Panc1 (cell line): ENCODE results near the gene ARHGAP23. TPM values are rescaled to one million over a fixed set of nuclear protein-coding genes. Genes with fewer than 3 reads are reported as not detected.

Experiments
- ATAC-seq: fragments of 200-7000 bp; cut with Tn5 transposase; 2 replicates; pipeline ENCODE4 v1.9.1; 2020; ENCODE audit warnings: mild to moderate bottlenecking, moderate library complexity
- BruUV-seq: library from RNA; stranded (reverse); fragments of 400-500 nt; replicated peaks from 2 replicates; lab custom pipeline; 2021; lab: Mats Ljungman, UMichigan
- CTCF ChIA-PET: fragments of 300-600 bp; sonication (Branson Sonifier 250); formaldehyde crosslinking; loops from one replicate; lab custom pipeline; 2022; ENCODE audit warnings: antibody characterized with exemption; lab: Charles Lee
- POLR2A ChIA-PET: fragments of 300-600 bp; sonication (Branson Sonifier 250); formaldehyde crosslinking; loops from one replicate; lab custom pipeline; 2022; ENCODE audit warnings: antibody characterized with exemption; lab: Charles Lee
- DNase-seq: peaks from one replicate; pipeline ENCODE4 v3.0.0-alpha.2; 2010; ENCODE audit warnings: low read depth, low spot score
- H3K27ac ChIP-seq: 2 replicates; pipeline ENCODE4 v1.5.1; 2011; ENCODE audit warnings: mild to moderate bottlenecking, low read length, inconsistent platforms
- H3K27me3 ChIP-seq: fragments of 200-500 bp; sonication (Bioruptor generic); 2 replicates; pipeline ENCODE4 v1.6.0; 2014; ENCODE audit warnings: low read length, inconsistent platforms; ENCODE audit not compliant: control insufficient read depth, insufficient read depth
- H3K36me3 ChIP-seq: fragments of 200-500 bp; sonication (Bioruptor generic); 2 replicates; pipeline ENCODE4 v1.5.1; 2014; ENCODE audit warnings: inconsistent platforms, mild to moderate bottlenecking, low read length, moderate library complexity; ENCODE audit not compliant: control insufficient read depth, insufficient read depth
- H3K4me1 ChIP-seq: 2 replicates; pipeline ENCODE4 v1.5.1; 2011; ENCODE audit warnings: inconsistent platforms, mild to moderate bottlenecking, low read length, moderate library complexity; ENCODE audit not compliant: control insufficient read depth, insufficient read depth
- H3K4me3 ChIP-seq, 2 experiments: 2 replicates each; pipeline ENCODE4 v1.5.1; 2011 to 2012; ENCODE audit warnings: low read depth in 2 of 2, low read length in 2 of 2, mild to moderate bottlenecking in 2 of 2, inconsistent platforms in 1 of 2, moderate library complexity in 1 of 2
- H3K9me3 ChIP-seq: fragments of 200-500 bp; sonication (Bioruptor generic); 2 replicates; pipeline ENCODE4 v1.5.1; 2014; ENCODE audit warnings: low read depth, mild to moderate bottlenecking, inconsistent platforms, low read length, moderate library complexity; ENCODE audit not compliant: control insufficient read depth, insufficient read depth
- POLR2AphosphoS5 ChIP-seq: IDR thresholded peaks from 2 replicates; pipeline ENCODE4 v1.6.1; 2012; ENCODE audit warnings: mild to moderate bottlenecking, low read depth, low read length, moderate library complexity
- SIN3A ChIP-seq: IDR thresholded peaks from 2 replicates; pipeline ENCODE4 v1.6.1; 2012; ENCODE audit warnings: low read depth, mild to moderate bottlenecking, low read length, moderate library complexity, borderline replicate concordance; ENCODE audit not compliant: insufficient read depth
- TCF7L2 ChIP-seq: IDR thresholded peaks from 2 replicates; pipeline ENCODE4 v1.6.1; 2011; ENCODE audit warnings: mild to moderate bottlenecking, low read depth, low read length, inconsistent platforms
- in situ Hi-C: cut with HindIII; loops from 2 replicates; pipeline ENCODE4 v1.10.0; 2016; ENCODE audit warnings: low sequenced_read_pairs, low pct_unique_long_range_greater_than_20kb
- intact Hi-C: fragments of 100-400 bp; cut with micrococcal nuclease; formaldehyde crosslinking; loops from one replicate; pipeline ENCODE4 v1.10.0; 2022; ENCODE audit not compliant: unreplicated experiment
- total RNA-seq: library from RNA; stranded (reverse); gene quantifications from one replicate; pipeline ENCODE4 v1.2.1, GENCODE V29; 2021; ENCODE audit not compliant: unreplicated experiment
- TF ChIP-seq, protein P1 (sequence below): fragments of 450-650 bp; IDR thresholded peaks from 2 replicates; pipeline ENCODE4 v1.5.1; 2017; ENCODE audit warnings: mild to moderate bottlenecking
- TF ChIP-seq, protein P2 (sequence below), 2 experiments: IDR thresholded peaks; 2 replicates each; pipeline ENCODE4 v1.6.1; 2011 to 2012; ENCODE audit warnings: low read depth in 2 of 2, control low read depth in 1 of 2, low read length in 1 of 2, mild to moderate bottlenecking in 1 of 2, moderate library complexity in 1 of 2; ENCODE audit not compliant: insufficient read depth in 1 of 2

The ARHGAP23 gene
- total RNA-seq, 1 experiment from 2014 or later: 33.0 TPM

DNA sequence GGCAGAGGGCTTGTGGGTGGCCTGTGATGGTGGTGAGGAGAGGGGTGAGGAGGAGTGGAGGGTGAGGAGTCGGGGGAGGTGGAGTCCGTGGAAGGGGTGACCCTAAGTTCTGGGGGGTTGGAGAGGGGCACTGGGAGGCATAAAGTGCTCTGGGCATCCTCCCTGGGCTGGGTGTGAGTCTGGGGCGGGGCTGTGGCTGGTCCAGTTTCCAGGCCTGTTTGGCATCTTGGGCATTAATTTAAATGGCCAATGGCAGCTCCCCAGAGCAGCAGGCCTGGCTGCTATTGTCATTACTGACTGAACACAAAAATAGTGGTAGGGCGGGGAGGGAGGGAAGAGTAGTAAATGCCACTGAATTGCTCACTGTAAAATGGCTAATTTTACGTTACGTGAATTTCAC is 7.7 kb upstream of the ARHGAP23 start:
- Histone ChIP-seq H3K27me3 (no peaks in the 10 kb centered on the region), H3K4me3 (no peak overlapping the region), H3K36me3 (no peaks in the 10 kb centered on the region), H3K4me1 (peaks cover 4% of the 10 kb centered on the region; the same call in 1 of the 2 replicates), H3K9me3 (no peaks in the 10 kb centered on the region), H3K27ac (no peak overlapping the region)
- ChIA-PET POLR2A (no interaction called here), CTCF (interaction anchor here (0.6 kb wide), 1 partner anchor 13 kb away, joined by 3 read pairs; no protein-coding TSS in a partner anchor)
- in situ Hi-C loops: no loop called here
- intact Hi-C loops: loop anchor here (10.0 kb wide), 1 partner anchor 64 kb away; no protein-coding TSS in a partner anchor
- no peak for TF ChIP-seq SIN3A
- no peak for TF ChIP-seq TCF7L2
- TF ChIP-seq, protein P1, sequence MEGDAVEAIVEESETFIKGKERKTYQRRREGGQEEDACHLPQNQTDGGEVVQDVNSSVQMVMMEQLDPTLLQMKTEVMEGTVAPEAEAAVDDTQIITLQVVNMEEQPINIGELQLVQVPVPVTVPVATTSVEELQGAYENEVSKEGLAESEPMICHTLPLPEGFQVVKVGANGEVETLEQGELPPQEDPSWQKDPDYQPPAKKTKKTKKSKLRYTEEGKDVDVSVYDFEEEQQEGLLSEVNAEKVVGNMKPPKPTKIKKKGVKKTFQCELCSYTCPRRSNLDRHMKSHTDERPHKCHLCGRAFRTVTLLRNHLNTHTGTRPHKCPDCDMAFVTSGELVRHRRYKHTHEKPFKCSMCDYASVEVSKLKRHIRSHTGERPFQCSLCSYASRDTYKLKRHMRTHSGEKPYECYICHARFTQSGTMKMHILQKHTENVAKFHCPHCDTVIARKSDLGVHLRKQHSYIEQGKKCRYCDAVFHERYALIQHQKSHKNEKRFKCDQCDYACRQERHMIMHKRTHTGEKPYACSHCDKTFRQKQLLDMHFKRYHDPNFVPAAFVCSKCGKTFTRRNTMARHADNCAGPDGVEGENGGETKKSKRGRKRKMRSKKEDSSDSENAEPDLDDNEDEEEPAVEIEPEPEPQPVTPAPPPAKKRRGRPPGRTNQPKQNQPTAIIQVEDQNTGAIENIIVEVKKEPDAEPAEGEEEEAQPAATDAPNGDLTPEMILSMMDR: no peak
- TF ChIP-seq POLR2AphosphoS5: no peak
- TF ChIP-seq, protein P2, sequence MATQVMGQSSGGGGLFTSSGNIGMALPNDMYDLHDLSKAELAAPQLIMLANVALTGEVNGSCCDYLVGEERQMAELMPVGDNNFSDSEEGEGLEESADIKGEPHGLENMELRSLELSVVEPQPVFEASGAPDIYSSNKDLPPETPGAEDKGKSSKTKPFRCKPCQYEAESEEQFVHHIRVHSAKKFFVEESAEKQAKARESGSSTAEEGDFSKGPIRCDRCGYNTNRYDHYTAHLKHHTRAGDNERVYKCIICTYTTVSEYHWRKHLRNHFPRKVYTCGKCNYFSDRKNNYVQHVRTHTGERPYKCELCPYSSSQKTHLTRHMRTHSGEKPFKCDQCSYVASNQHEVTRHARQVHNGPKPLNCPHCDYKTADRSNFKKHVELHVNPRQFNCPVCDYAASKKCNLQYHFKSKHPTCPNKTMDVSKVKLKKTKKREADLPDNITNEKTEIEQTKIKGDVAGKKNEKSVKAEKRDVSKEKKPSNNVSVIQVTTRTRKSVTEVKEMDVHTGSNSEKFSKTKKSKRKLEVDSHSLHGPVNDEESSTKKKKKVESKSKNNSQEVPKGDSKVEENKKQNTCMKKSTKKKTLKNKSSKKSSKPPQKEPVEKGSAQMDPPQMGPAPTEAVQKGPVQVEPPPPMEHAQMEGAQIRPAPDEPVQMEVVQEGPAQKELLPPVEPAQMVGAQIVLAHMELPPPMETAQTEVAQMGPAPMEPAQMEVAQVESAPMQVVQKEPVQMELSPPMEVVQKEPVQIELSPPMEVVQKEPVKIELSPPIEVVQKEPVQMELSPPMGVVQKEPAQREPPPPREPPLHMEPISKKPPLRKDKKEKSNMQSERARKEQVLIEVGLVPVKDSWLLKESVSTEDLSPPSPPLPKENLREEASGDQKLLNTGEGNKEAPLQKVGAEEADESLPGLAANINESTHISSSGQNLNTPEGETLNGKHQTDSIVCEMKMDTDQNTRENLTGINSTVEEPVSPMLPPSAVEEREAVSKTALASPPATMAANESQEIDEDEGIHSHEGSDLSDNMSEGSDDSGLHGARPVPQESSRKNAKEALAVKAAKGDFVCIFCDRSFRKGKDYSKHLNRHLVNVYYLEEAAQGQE (IDR thresholded peaks at IDR 0.05; ENCODE audit: insufficient read depth in 1 of 2, low read depth in 2 of 2, low read length in 1 of 2): no peak
- BruUV-seq: no TSS peak
- DNase-seq (no peak), ATAC-seq (no peak)

DNA sequence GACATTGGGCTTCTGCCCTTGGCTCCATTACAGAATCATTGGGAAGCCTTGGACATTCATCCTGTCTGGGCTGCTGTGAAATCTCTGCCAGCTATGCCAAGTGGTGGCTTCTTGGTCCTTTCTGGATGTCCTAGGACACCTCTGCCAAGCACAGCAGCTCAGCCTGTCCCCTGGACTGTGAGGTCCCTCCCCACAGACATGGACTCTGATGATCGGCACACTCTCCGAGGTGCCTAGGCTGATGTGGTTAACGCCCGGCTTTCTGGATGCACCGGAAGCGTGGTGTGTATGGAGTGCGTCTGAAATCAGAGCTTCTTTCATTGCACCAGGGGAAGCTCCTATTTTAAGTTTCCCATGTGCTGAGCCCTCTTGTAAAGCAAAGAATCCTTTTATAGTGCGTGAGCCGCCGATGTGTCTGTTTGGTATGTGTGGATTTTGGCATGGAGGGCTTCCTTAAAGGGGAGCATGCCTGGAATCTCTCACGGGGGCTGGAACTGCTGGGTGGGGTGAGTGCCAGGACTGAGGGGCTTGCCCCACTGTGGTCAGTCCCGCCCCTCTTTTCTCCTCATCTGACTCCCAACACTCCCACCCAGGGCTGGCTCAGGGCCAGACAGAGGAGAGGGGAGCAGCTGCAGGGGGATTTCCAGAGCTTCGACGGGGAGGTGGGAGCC is 7.0 kb upstream of the ARHGAP23 start:
- Histone ChIP-seq H3K27me3 (no peaks in the 10 kb centered on the region), H3K9me3 (no peaks in the 10 kb centered on the region), H3K4me1 (no peaks in the 10 kb centered on the region; the same call in 1 of the 2 replicates), H3K4me3 (no peak overlapping the region), H3K36me3 (no peaks in the 10 kb centered on the region), H3K27ac (no peak overlapping the region)
- CTCF ChIA-PET: interaction anchor here (0.5 kb wide), 1 partner anchor 1309 kb away, joined by 8 read pairs; no protein-coding TSS in a partner anchor
- TF ChIP-seq TCF7L2: no peak
- TF ChIP-seq POLR2AphosphoS5: no peak
- TF ChIP-seq, protein P2 (IDR thresholded peaks at IDR 0.05; ENCODE audit: insufficient read depth in 1 of 2, low read depth in 2 of 2, low read length in 1 of 2): no peak
- no peak for TF ChIP-seq SIN3A
- TF ChIP-seq, protein P1: no peak
- no TSS peak for BruUV-seq
- in situ Hi-C loops (no loop called here), intact Hi-C loops (loop anchor here (10.0 kb wide), 1 partner anchor 63 kb away; no protein-coding TSS in a partner anchor)
- no peak for ATAC-seq
- no peak for DNase-seq
- POLR2A ChIA-PET: interaction anchor here (0.6 kb wide), 1 partner anchor 44 kb away, joined by 3 read pairs; no protein-coding TSS in a partner anchor
